OCI-LY1 (cell line): Measurements from ENCODE around the gene ZNF90.

Source experiments
- CTCF ChIP-seq: fragments of 200-600 bp; sonication (generic), shearing (Covaris generic); IDR thresholded peaks from 2 replicates; pipeline ENCODE4 v1.5.1; 2017; ENCODE audit warnings: mild to moderate bottlenecking, antibody characterized with exemption, low read length, moderate library complexity, mixed read lengths
- EZH2 ChIP-seq: fragments of 200-600 bp; sonication (generic), shearing (Covaris generic); IDR thresholded peaks from 2 replicates; pipeline ENCODE4 v1.8.0; 2017; ENCODE audit warnings: borderline replicate concordance, mixed run types, mild to moderate bottlenecking, antibody characterized with exemption, low read length, moderate library complexity, mixed read lengths

DNA sequence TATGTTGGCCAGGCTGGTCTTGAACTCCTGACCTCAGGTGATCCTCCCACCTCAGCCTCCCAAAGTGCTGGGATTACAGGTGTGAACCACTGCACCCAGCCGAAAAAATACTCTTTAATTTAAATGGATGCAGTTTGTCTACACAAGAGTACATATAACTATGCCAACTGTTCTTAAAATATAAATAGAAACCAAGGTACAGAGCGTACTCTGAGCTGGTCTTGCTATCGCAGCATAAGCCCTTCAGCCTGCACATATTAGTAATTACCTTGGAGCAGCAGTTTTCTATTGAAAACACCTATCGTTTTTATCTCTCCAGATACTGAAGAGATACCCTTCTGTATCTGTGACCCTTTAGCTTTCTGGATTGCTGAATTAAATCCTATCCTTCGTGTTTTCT is 41.9 kb upstream of the ZNF90 start:
- no peak for TF ChIP-seq CTCF
- no peak for TF ChIP-seq EZH2
